Liver (tissue), 3 donors: ENCODE results near the gene SREK1IP1.

Experiments used
- CTCF ChIP-seq: fragments of 150-350 bp; IDR thresholded peaks from 2 replicates; pipeline ENCODE4 v1.5.1; 2017; ENCODE audit warnings: improper control_type of control experiment, low read depth, low read length; ENCODE audit not compliant: missing input control
- JUND ChIP-seq, 2 donors: IDR thresholded peaks; 2 replicates each; pipeline ENCODE4 v1.6.1; 2016; ENCODE audit warnings: antibody characterized with exemption in 2 of 2
- RAD21 ChIP-seq, 2 donors: IDR thresholded peaks; 2 replicates each; pipeline ENCODE4 v1.6.1; 2016; ENCODE audit warnings: antibody characterized with exemption in 2 of 2, mild to moderate bottlenecking in 2 of 2
- REST ChIP-seq: IDR thresholded peaks from 2 replicates; pipeline ENCODE4 v1.6.1; 2016; ENCODE audit warnings: antibody characterized with exemption, mild to moderate bottlenecking
- SP1 ChIP-seq: IDR thresholded peaks from 2 replicates; pipeline ENCODE4 v1.6.1; 2018; ENCODE audit warnings: antibody characterized with exemption, mild to moderate bottlenecking
- TAF1 ChIP-seq: conservative IDR thresholded peaks from 2 replicates; pipeline ENCODE4 v1.6.1; 2016; ENCODE audit warnings: antibody characterized with exemption, mild to moderate bottlenecking
- donor health status: healthy.
- donor health status: healthy.

- TF ChIP-seq REST: no peak
- no peak for TF ChIP-seq CTCF
- no peak for TF ChIP-seq TAF1
- no peak for TF ChIP-seq RAD21 (IDR thresholded peaks at IDR 0.05)
- no peak for TF ChIP-seq SP1
- no peak for TF ChIP-seq JUND (IDR thresholded peaks at IDR 0.05)
Measured at GRCh38 chr5:64691291-64691690, 77.2 kb downstream of the SREK1IP1 start.
